OCI-LY1 (cell line): ENCODE measurements around the gene PAK5.

Experiments used
- H2AFZ ChIP-seq: fragments of 200-600 bp; sonication (generic), shearing (Covaris generic); 2 replicates; pipeline ENCODE4 v1.6.0; 2014; ENCODE audit warnings: antibody characterized with exemption, mild to moderate bottlenecking, low read length
- H3F3A ChIP-seq: fragments of 200-600 bp; sonication (generic), shearing (Covaris generic); 2 replicates; pipeline ENCODE4 v1.6.0; 2014; ENCODE audit warnings: mild to moderate bottlenecking, antibody characterized with exemption, low read length, moderate library complexity; ENCODE audit not compliant: insufficient read depth
- H3K27ac ChIP-seq: fragments of 200-600 bp; sonication (generic); 2 replicates; pipeline ENCODE4 v1.5.1; 2014; ENCODE audit warnings: low read length, mixed run types, mild to moderate bottlenecking, low read depth; ENCODE audit not compliant: poor library complexity, severe bottlenecking
- H3K27me3 ChIP-seq: fragments of 200-600 bp; sonication (generic); 2 replicates; pipeline ENCODE4 v1.6.0; 2014; ENCODE audit warnings: antibody characterized with exemption, mild to moderate bottlenecking, low read length, moderate library complexity; ENCODE audit not compliant: insufficient read depth
- H3K36me3 ChIP-seq: fragments of 200-600 bp; sonication (generic); 2 replicates; pipeline ENCODE4 v1.6.1; 2014; ENCODE audit warnings: mild to moderate bottlenecking, antibody characterized with exemption, low read length, moderate library complexity, mixed read lengths; ENCODE audit not compliant: insufficient read depth
- H3K4me1 ChIP-seq: fragments of 200-600 bp; sonication (generic); 2 replicates; pipeline ENCODE4 v1.5.1; 2014; ENCODE audit warnings: mild to moderate bottlenecking, low read length, moderate library complexity; ENCODE audit not compliant: insufficient read depth, severe bottlenecking
- H3K4me2 ChIP-seq: fragments of 200-600 bp; sonication (generic), shearing (Covaris generic); 2 replicates; pipeline ENCODE4 v1.6.1; 2014; ENCODE audit warnings: low read length
- H3K4me3 ChIP-seq: fragments of 200-600 bp; sonication (generic); 2 replicates; pipeline ENCODE4 v1.5.1; 2014; ENCODE audit warnings: low read length, low read depth, mild to moderate bottlenecking, mixed read lengths; ENCODE audit not compliant: poor library complexity, severe bottlenecking
- H3K79me2 ChIP-seq: fragments of 200-600 bp; shearing (Covaris generic); 2 replicates; pipeline ENCODE4 v1.6.1; 2016; ENCODE audit warnings: mixed run types, low read length, mixed read lengths; ENCODE audit not compliant: insufficient read depth
- H3K9ac ChIP-seq: fragments of 200-600 bp; sonication (generic), shearing (Covaris generic); 2 replicates; pipeline ENCODE4 v1.6.1; 2014; ENCODE audit warnings: mild to moderate bottlenecking, low read length, mixed read lengths
- H3K9me2 ChIP-seq: fragments of 200-600 bp; sonication (generic), shearing (Covaris generic); 2 replicates; pipeline ENCODE4 v1.6.1; 2014; ENCODE audit warnings: low read depth, mild to moderate bottlenecking, low read length, mixed read lengths
- H3K9me3 ChIP-seq: fragments of 200-600 bp; shearing (Covaris generic); 2 replicates; pipeline ENCODE4 v1.6.1; 2014; ENCODE audit warnings: low read length, mixed read lengths
- H4K20me1 ChIP-seq: fragments of 200-600 bp; sonication (generic), shearing (Covaris generic); 2 replicates; pipeline ENCODE4 v1.6.0; 2016; ENCODE audit warnings: mild to moderate bottlenecking, low read length; ENCODE audit not compliant: insufficient read depth
- EZH2 ChIP-seq: fragments of 200-600 bp; sonication (generic), shearing (Covaris generic); IDR thresholded peaks from 2 replicates; pipeline ENCODE4 v1.8.0; 2017; ENCODE audit warnings: borderline replicate concordance, mixed run types, mild to moderate bottlenecking, antibody characterized with exemption, low read length, moderate library complexity, mixed read lengths
- TF ChIP-seq, protein P1 (sequence below): fragments of 200-600 bp; sonication (generic), shearing (Covaris generic); IDR thresholded peaks from 2 replicates; pipeline ENCODE4 v1.5.1; 2017; ENCODE audit warnings: mild to moderate bottlenecking, antibody characterized with exemption, low read length, moderate library complexity, mixed read lengths

PAK5 gene

DNA sequence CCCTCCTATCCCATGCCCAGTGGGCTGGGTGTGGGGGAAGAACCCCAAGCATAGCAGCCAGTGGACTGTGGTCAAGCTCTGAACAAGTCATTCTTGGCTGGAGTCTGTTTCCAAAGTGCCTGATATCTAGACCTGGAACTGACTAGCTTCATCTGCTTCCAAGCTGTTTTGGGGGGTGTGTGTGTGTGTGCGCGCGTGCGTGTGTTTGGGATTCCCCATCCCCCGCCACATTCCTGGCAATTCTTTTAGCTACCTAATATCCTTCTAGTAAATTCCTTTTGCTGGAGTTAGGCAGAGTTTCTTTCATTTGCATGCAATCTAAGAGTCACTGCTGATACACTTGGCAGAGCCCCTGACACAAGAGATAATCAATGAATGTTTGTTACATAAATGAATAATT lies 7.8 kb downstream of the PAK5 start:
- Histone ChIP-seq H3K4me1 (no peaks in the 10 kb centered on the region), H2AFZ (no peak overlapping the region), H3K9ac (no peak overlapping the region), H3K79me2 (no peaks in the 10 kb centered on the region), H3K27me3 (no peaks in the 10 kb centered on the region), H4K20me1 (no peaks in the 10 kb centered on the region), H3K27ac (no peak overlapping the region), H3K9me3 (no peaks in the 10 kb centered on the region), H3K4me3 (no peak overlapping the region), H3K9me2 (no peaks in the 10 kb centered on the region), H3F3A (no peaks in the 10 kb centered on the region), H3K4me2 (no peak overlapping the region), H3K36me3 (no peaks in the 10 kb centered on the region)
- TF ChIP-seq, protein P1, sequence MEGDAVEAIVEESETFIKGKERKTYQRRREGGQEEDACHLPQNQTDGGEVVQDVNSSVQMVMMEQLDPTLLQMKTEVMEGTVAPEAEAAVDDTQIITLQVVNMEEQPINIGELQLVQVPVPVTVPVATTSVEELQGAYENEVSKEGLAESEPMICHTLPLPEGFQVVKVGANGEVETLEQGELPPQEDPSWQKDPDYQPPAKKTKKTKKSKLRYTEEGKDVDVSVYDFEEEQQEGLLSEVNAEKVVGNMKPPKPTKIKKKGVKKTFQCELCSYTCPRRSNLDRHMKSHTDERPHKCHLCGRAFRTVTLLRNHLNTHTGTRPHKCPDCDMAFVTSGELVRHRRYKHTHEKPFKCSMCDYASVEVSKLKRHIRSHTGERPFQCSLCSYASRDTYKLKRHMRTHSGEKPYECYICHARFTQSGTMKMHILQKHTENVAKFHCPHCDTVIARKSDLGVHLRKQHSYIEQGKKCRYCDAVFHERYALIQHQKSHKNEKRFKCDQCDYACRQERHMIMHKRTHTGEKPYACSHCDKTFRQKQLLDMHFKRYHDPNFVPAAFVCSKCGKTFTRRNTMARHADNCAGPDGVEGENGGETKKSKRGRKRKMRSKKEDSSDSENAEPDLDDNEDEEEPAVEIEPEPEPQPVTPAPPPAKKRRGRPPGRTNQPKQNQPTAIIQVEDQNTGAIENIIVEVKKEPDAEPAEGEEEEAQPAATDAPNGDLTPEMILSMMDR = no peak
- no peak for TF ChIP-seq EZH2

DNA sequence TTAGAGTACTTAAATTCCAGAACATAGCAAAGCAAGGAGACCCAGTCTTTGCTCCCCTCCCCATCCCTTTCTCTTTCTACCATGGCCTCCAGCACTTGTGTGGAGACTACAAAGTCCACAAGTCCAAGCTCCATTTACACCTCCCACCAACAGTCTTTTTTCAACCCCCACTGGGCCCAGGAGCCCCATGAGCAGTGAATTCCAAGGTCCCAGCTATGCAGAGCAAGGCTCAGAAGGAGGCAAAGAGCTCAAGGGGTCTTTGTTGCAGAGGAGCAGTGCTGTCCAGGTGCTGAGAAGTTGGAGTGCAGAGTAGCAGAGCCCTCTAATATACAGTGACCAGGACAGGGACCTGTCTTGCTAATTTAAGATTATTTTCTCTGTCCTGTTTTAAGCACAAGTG lies 9.0 kb downstream of the PAK5 start:
- Histone ChIP-seq H3K27me3 (no peaks in the 10 kb centered on the region), H3K4me2 (no peak overlapping the region), H3F3A (no peaks in the 10 kb centered on the region), H3K9me2 (no peaks in the 10 kb centered on the region), H3K4me3 (no peak overlapping the region), H3K27ac (no peak overlapping the region), H3K4me1 (no peaks in the 10 kb centered on the region), H3K36me3 (no peaks in the 10 kb centered on the region), H3K9ac (no peak overlapping the region), H2AFZ (no peak overlapping the region), H3K79me2 (no peaks in the 10 kb centered on the region), H3K9me3 (no peaks in the 10 kb centered on the region), H4K20me1 (no peaks in the 10 kb centered on the region)
- TF ChIP-seq, protein P1 = no peak
- no peak for TF ChIP-seq EZH2

DNA sequence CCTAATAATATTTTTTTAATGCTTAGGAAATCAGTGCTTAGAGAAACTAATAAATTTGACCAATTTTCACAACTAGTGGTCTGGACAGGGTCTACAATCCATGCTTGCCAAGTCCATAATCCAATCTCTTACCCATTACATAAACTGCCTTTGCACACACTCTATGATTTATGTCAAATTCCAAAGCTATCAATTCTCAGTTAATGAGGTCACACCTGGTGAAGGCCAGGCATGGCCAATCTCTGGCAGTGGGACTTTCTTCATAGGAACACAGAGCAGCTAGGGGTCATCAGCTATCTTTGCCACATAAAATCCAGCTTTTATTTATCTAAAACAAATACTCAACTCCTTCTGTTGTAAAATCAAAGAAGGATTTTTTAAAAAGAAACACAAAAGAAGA lies 21.2 kb downstream of the PAK5 start:
- Histone ChIP-seq H3K9ac (no peak overlapping the region), H3K27ac (no peak overlapping the region), H2AFZ (no peak overlapping the region), H3K4me2 (no peak overlapping the region), H3K9me3 (no peaks in the 10 kb centered on the region), H3K9me2 (no peaks in the 10 kb centered on the region), H4K20me1 (no peaks in the 10 kb centered on the region), H3K79me2 (no peaks in the 10 kb centered on the region), H3K36me3 (no peaks in the 10 kb centered on the region), H3K4me3 (no peak overlapping the region), H3K4me1 (no peaks in the 10 kb centered on the region), H3F3A (no peaks in the 10 kb centered on the region), H3K27me3 (no peaks in the 10 kb centered on the region)
- TF ChIP-seq, protein P1 = no peak
- no peak for TF ChIP-seq EZH2
